NCI-H524 treated with DMSO at 0.1 percent for 48 hours (cell line): ENCODE measurements around the gene RLIM.
"Not testable (repeated sequence)": the region's sequence is repeated elsewhere in the genome, so short reads cannot be mapped to it uniquely, and the experiment has no call there.

Source experiments
- DNase-seq: peaks from one replicate; lab custom pipeline; 2025; lab: John Stamatoyannopoulos, UW

RLIM gene

GRCh38 chrX:74614093-74614909 is at the start of gene RLIM:
TSS of gene RLIM (minus strand) at chrX:74614624. CDS start at chrX:74595977, 18,647 bp downstream.
- peak; percentile 89 for DNase-seq

DNA sequence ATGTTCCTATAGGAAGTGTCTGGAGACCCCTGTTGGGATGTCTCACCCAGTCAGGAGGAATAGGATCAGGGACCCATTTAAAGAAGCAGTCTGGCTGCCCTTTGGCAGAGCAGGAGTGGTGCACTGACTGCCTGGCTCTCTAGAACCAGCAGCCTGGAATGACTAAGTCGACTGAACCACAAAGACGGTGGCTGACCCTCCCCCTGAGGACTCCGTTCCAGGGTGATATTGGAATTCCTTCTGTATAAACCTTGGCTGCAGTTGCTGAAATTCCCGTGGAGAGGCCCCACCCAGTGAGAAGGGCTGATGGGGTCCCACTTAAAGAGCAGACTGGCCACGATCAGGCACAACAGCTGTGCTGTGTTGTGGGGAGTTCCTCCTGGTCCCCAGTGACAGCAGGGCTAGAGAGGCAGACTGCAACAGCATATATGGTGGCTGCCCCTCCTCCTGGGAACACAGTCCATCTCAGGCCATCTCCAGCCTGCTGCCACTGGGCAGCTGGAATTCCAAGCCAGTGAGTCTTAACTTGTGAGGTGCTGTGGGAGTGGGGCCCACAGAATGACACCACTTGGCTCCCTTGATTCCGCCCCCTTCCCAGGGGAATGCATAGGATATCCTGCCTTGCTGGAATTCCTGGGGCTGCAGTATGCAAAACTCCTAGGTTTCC is 41.8 kb upstream of the RLIM start:
- DNase-seq: no peak

- DNase-seq: not testable (repeated sequence)
Measured at GRCh38 chrX:74654953-74655352, 40.5 kb upstream of the RLIM start.

- no peak for DNase-seq
Measured at GRCh38 chrX:74636749-74637314, 22.4 kb upstream of the RLIM start.

- DNase-seq: peak; percentile 9
Measured at GRCh38 chrX:74613370-74614092, 893 bp downstream of the RLIM start.

- DNase-seq: no peak
Measured at GRCh38 chrX:74606799-74607198, 7.6 kb downstream of the RLIM start.

- no peak for DNase-seq
Measured at GRCh38 chrX:74606342-74606741, 8.1 kb downstream of the RLIM start.

- DNase-seq: no peak
Measured at GRCh38 chrX:74603040-74603439, 11.4 kb downstream of the RLIM start.

GRCh38 chrX:74602142-74602541 is 12.3 kb downstream of the RLIM start:
- DNase-seq: no peak

DNA sequence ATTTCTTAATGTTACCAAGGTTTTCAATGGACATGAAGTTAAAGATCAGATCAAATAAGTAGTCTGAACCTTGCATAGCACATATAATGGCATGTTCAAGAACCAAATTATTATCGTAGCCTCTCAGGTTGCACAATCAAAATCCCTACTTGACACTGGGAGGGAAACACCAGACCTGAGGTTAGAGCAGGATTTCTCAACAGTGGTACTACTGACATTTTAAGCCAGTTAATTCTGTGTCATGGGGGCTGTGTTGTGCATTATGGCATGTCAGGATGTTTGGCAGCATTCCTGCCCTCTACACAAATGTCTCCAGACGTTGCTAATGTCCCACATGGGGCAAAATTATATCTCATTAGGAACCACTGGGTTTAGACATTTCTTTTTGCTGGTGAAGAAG is 20.8 kb downstream of the RLIM start:
- DNase-seq: no peak

DNA sequence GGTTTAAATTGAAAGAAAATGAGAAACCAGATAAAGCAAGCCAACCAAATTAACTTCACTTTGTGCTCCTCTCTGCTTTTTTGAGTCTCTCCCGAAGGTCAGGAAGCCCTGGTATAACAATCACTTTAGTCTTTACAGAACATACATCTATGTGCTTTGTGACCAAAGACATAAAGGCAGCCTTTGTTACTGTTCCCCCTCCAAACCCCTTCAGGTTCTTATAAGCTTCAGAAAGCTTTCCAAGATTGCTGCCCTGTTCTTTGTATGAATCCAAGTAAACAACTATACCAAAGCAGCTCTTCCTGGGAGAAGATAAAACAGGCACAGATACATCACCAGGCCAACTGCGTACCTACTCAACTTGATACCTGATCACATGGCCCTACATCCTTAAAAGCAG is 28.7 kb downstream of the RLIM start:
- no peak for DNase-seq

DNA sequence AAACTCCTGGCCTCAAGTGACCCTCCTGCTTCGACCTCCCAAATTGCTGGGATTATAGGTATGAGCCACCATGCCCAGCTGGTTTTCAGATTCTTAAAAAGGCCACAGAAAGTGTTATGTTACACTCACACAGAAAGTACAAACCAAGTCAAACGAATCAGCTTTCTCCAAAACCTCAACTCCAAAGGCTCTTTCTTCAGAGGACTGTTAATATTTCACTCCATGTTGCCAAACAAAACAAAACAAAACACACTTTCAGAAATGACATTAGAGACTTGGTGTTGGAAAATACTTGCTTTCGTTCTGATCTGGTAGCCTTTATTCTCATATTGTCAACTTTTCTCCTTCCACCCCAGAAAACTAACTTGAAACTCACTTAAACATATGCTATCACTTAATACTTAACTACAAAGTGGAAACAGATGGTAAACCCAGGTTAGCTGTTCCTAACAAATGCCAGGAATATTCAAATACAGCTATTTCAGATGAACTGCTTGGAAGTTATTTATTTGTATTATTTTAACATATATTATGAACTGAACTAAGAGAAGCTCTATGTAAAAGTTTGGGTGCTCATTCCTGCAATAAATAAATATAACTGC is 34.7 kb downstream of the RLIM start:
- peak; percentile 15 for DNase-seq

- DNase-seq: no peak
Measured at GRCh38 chrX:74578137-74578536, 36.3 kb downstream of the RLIM start.

DNA sequence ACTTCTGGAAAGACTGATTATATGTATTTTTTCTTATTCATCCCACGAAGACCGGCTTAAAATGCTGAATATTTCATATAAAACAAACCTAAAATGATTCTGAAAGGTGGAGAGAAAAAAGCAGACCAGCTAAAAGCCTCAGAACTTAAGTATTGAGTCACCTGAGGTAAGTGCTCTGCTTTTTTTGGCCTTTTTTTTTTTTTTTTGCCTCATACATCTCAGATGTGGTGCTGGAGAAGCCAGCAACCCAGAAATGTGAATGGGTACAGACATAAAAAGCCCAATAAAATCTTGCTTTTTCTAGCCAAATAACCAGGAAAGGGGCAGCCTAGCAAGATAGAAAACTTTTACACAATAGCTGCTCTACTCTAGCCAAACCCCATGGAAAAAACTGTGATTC is 57.0 kb downstream of the RLIM start:
- no peak for DNase-seq

DNA sequence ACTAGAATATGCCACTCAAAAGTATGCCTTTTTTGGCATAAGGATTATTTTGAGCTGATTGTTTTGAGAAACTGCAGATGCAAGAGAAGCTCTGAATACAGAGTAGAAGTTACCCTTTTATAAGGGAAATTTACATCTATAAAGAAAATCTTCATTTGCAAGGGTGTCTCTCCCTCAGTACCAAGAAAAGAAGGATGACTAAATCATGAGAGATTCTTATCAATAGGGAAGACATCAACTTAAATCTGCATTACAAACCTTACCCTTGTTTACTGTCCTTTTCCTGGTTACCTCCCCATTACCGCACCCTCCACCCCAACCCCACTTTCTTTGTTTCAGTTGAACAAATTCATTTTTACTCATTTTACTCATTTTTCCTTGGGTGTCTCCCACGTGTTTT is 62.5 kb downstream of the RLIM start:
- DNase-seq: no peak

GRCh38 chrX:74550295-74550802 is 64.1 kb downstream of the RLIM start:
- DNase-seq: peak; percentile 61

GRCh38 chrX:74546984-74547383 is 67.4 kb downstream of the RLIM start:
- DNase-seq: no peak

DNA sequence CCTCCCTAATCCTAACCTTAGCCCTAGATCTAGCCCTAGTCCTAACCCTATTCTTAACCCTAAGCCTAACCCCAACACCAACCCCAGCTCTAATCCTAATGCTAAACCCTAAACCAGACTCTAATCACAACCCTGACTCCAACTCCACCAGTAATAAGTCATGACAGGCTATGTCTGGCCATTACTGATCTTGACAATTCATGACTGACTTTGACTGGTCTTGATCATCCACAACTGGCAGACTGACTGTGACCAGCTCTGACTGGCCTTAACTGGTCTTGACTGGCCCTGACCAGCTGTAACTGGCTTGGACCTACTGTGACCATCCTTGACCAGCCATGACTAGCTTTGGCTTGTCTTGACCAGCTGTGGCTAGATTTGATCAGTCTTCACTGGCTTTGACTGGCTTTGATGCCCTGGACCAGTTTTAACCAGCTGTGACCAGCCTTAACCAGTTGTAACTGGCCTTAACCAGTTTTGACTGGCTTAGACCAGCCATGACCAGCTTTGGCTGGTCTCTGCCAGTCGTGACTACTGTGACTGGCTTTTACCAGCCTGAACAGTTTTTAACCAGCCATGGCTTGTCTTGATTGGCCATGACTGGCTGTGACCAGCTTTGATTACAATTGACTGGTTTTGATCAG is 68.4 kb downstream of the RLIM start:
- DNase-seq: no peak

DNA sequence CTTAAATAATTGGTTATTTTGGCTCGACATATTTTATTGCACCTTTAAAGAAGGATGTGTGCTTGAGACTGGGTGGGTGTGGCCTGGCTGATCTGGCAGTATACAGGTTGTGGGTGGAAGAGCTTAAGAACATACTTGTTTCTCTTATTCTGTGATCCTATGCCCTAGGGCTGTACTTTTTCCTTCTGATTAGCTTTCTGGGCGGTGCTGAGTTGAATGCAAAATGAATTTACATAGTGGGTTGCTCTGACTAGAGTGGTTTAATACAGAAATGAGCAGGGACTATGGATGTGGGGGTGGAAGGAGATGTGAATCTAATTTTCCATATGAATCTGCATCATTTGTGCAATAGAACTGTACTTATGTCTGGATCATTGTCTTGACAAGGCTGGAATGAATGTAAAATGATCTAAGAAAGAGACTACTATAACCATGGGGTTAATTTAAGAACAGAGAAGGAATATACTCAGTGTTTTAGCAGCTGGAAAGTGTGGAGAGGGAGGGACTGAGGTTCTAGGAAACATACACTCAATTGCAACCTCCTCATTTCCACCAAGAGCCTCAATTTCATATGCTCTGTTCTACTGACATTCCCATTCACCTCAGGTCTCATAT is 73.7 kb downstream of the RLIM start:
- no peak for DNase-seq

GRCh38 chrX:74536832-74537371 is 77.5 kb downstream of the RLIM start:
- DNase-seq: no peak
